HG03520 (cell line): ENCODE results near the gene MORC1.

Experiments
- ATAC-seq: cut with Tn5 transposase; IDR thresholded peaks from one replicate; pipeline ENCODE4 v1.9.1; 2021; ENCODE audit warnings: mild to moderate bottlenecking, moderate library complexity; ENCODE audit not compliant: unreplicated experiment

The MORC1 gene

GRCh38 chr3:109035082-109035481 is 82.9 kb downstream of the MORC1 start:
- no peak for ATAC-seq

GRCh38 chr3:109033000-109033660 is 84.8 kb downstream of the MORC1 start:
- no peak for ATAC-seq

- no peak for ATAC-seq
Measured at GRCh38 chr3:109028753-109029152, 89.2 kb downstream of the MORC1 start.

- no peak for ATAC-seq
Measured at GRCh38 chr3:109026821-109027220, 91.1 kb downstream of the MORC1 start.

GRCh38 chr3:109025896-109026295 is 92.0 kb downstream of the MORC1 start:
- ATAC-seq: no peak

- peak; percentile 63 for ATAC-seq
Measured at GRCh38 chr3:109023656-109024254, 94.2 kb downstream of the MORC1 start.

GRCh38 chr3:109023167-109023566 is 94.8 kb downstream of the MORC1 start:
- no peak for ATAC-seq

- ATAC-seq: no peak
Measured at GRCh38 chr3:109021556-109021955, 96.4 kb downstream of the MORC1 start.

- no peak for ATAC-seq
Measured at GRCh38 chr3:109018828-109019227, 99.1 kb downstream of the MORC1 start.

- ATAC-seq: no peak
Measured at GRCh38 chr3:109005443-109005842, 112.5 kb downstream of the MORC1 start.

- no peak for ATAC-seq
Measured at GRCh38 chr3:108998436-108998835, 119.5 kb downstream of the MORC1 start.

GRCh38 chr3:108985844-108986243 is 132.1 kb downstream of the MORC1 start:
- ATAC-seq: no peak

- ATAC-seq: no peak
Measured at GRCh38 chr3:108983051-108983450, 134.9 kb downstream of the MORC1 start.

GRCh38 chr3:108976058-108976457 is 141.9 kb downstream of the MORC1 start:
- no peak for ATAC-seq

- no peak for ATAC-seq
Measured at GRCh38 chr3:108973019-108973418, 144.9 kb downstream of the MORC1 start.

- no peak for ATAC-seq
Measured at GRCh38 chr3:108972482-108972881, 145.5 kb downstream of the MORC1 start.

GRCh38 chr3:108970561-108970960 is 147.4 kb downstream of the MORC1 start:
- no peak for ATAC-seq

GRCh38 chr3:108966773-108967172 is 151.2 kb downstream of the MORC1 start:
- ATAC-seq: no peak

- ATAC-seq: no peak
Measured at GRCh38 chr3:108959017-108959416, 158.9 kb downstream of the MORC1 start.

- ATAC-seq: no peak
Measured at GRCh38 chr3:108953700-108954099, 164.2 kb downstream of the MORC1 start, which contains the start of gene GUCA1C. TSS of gene GUCA1C (minus strand) at chr3:108953879. CDS start at chr3:108953762, 117 bp downstream.

GRCh38 chr3:108953210-108953609 is 164.7 kb downstream of the MORC1 start:
- ATAC-seq: no peak

- ATAC-seq: no peak
Measured at GRCh38 chr3:108951820-108952501, 166.0 kb downstream of the MORC1 start.
